Osteocyte (in vitro differentiated cells): ENCODE results near the gene PCSK6. TPM values are rescaled to one million over a fixed set of nuclear protein-coding genes. Genes with fewer than 3 reads are reported as not detected.
"Not testable (repeated sequence)": the region's sequence is repeated elsewhere in the genome, so short reads cannot be mapped to it uniquely, and the experiment has no call there.

Source experiments
- DNase-seq: peaks from one replicate; pipeline ENCODE4 v3.0.0; 2021; ENCODE audit warnings: mixed read lengths; ENCODE audit not compliant: unreplicated experiment; ENCODE audit errors: extremely low spot score
- H3K27ac Mint-ChIP-seq: one replicate; pipeline ENCODE4 v1.8.0; 2021; ENCODE audit warnings: mild to moderate bottlenecking, mixed read lengths; ENCODE audit not compliant: unreplicated experiment
- H3K27me3 Mint-ChIP-seq: one replicate; pipeline ENCODE4 v1.8.0; 2021; ENCODE audit warnings: mixed read lengths; ENCODE audit not compliant: unreplicated experiment
- H3K36me3 Mint-ChIP-seq: one replicate; pipeline ENCODE4 v1.8.0; 2021; ENCODE audit warnings: mixed read lengths; ENCODE audit not compliant: unreplicated experiment
- H3K4me1 Mint-ChIP-seq: one replicate; pipeline ENCODE4 v1.8.0; 2021; ENCODE audit warnings: mixed read lengths; ENCODE audit not compliant: unreplicated experiment
- H3K4me3 Mint-ChIP-seq: one replicate; pipeline ENCODE4 v1.8.0; 2021; ENCODE audit warnings: mild to moderate bottlenecking, moderate library complexity, mixed read lengths; ENCODE audit not compliant: unreplicated experiment
- H3K9me3 Mint-ChIP-seq: one replicate; pipeline ENCODE4 v1.8.0; 2021; ENCODE audit warnings: mixed read lengths; ENCODE audit not compliant: unreplicated experiment
- total RNA-seq: library from RNA; stranded (reverse); gene quantifications from 2 replicates; pipeline ENCODE4 v1.2.1, GENCODE V29; 2021
- TF ChIP-seq, protein P1 (sequence below): fragments of 200-600 bp; sonication (generic); IDR thresholded peaks from 2 replicates; pipeline ENCODE4 v1.5.0; 2021; ENCODE audit warnings: antibody characterized with exemption, mild to moderate bottlenecking, moderate library complexity

The PCSK6 gene
- total RNA-seq, 1 donor from 2014 or later: 0.43 TPM

DNA sequence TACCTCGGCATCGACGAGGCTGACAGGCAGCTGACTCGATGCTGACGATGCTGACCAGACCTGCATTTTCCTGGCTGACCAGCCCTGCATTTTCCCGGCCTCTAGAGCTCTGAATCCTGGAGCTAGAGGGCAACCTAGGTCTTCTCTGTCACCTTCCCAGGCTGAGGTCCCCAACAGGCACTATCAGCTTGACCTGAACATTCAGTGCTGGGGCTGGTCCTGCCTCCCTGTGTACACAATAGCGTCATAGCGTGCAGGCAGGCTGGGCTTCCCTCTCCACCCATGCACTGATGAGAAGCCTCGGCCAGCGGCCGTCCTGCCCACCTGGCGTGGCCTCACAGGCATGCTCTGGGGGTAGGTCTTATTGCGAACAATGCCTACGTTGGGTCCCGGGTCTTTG lies 132.2 kb downstream of the PCSK6 start:
- H3K27me3 Mint-ChIP-seq: peaks cover 5% of the 10 kb centered on the region
- no peaks in the 10 kb centered on the region for H3K4me1 Mint-ChIP-seq
- no peaks in the 10 kb centered on the region for H3K36me3 Mint-ChIP-seq
- DNase-seq: no peak
- no peak overlapping the region for H3K4me3 Mint-ChIP-seq
- no peak overlapping the region for H3K27ac Mint-ChIP-seq
- TF ChIP-seq, protein P1, sequence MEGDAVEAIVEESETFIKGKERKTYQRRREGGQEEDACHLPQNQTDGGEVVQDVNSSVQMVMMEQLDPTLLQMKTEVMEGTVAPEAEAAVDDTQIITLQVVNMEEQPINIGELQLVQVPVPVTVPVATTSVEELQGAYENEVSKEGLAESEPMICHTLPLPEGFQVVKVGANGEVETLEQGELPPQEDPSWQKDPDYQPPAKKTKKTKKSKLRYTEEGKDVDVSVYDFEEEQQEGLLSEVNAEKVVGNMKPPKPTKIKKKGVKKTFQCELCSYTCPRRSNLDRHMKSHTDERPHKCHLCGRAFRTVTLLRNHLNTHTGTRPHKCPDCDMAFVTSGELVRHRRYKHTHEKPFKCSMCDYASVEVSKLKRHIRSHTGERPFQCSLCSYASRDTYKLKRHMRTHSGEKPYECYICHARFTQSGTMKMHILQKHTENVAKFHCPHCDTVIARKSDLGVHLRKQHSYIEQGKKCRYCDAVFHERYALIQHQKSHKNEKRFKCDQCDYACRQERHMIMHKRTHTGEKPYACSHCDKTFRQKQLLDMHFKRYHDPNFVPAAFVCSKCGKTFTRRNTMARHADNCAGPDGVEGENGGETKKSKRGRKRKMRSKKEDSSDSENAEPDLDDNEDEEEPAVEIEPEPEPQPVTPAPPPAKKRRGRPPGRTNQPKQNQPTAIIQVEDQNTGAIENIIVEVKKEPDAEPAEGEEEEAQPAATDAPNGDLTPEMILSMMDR: no peak
- no peaks in the 10 kb centered on the region for H3K9me3 Mint-ChIP-seq

DNA sequence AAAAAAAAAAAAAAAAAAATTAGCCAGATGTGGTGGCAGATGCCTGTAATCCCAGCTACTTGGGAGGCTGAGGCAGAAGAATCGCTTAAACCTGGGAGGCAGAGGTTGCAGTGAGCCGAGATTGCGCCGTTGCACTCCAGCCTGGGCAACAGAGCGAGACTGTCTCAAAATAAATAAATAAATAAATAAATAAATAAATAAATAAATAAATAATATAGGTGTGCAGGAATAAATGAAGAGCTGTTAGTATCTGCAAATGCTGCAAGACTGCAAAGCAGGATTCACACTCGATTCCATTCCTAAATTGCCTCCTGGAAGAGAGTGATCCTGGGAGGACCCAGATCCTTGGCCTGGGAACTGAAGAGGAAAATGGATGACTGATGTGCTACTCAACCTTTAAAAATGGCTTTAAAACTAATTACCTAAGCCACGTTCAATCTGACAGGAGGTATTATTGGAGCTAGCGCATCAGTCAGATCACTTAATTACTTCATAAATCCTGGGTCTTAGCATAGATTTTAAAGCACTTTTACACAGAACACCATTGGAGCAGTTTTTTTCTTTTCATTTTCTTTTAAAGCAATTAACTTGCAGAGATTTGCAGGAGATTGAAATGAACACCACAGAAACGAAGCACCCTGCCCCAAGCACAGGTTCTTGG lies 132.9 kb downstream of the PCSK6 start:
- H3K27me3 Mint-ChIP-seq, H3K4me3 Mint-ChIP-seq, H3K36me3 Mint-ChIP-seq, H3K4me1 Mint-ChIP-seq, H3K27ac Mint-ChIP-seq, DNase-seq, H3K9me3 Mint-ChIP-seq: not testable (repeated sequence)

DNA sequence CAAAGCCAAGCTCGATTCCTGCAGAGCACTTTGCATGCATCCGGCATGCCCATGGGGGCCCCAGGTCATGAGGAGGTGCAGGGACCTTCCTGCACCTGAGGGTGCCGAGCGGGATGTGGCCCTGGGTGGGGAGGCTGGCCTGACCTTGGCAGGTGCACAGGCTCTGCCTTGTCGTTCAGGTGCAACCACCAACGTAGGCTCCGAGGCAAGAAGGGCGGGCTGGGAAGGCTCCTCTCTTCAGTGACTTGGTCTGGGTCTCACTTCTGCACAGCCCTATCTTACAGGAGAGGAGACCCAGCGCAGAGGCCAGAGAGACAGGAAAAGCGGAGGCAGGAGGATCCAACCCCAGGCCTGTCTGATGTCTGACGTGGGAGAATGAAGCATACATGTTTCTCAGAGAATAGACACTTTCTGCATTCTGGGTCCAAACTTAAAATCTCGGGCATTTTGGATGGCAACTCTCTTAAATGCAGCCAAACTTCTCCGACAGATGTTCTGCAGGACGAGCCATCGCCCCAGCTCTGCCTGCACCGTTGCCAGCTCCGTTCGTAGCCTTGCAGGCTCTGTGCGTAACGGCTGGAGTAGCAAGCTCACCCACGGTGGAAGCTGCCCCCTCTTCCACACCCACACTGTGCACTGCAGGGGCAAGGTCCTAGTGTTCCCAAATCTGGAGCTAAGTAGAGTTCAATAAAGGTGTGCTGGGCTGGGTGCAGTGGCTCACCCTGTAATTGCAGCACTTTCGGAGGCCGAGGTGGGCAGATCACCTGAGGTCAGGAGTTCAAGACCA lies 133.6 kb downstream of the PCSK6 start:
- Mint-ChIP-seq H3K4me1 (no peaks in the 10 kb centered on the region), H3K27ac (no peak overlapping the region), H3K9me3 (no peaks in the 10 kb centered on the region), H3K4me3 (no peak overlapping the region), H3K27me3 (peaks cover 7% of the 10 kb centered on the region), H3K36me3 (no peaks in the 10 kb centered on the region)
- DNase-seq: no peak
- TF ChIP-seq, protein P1: no peak

DNA sequence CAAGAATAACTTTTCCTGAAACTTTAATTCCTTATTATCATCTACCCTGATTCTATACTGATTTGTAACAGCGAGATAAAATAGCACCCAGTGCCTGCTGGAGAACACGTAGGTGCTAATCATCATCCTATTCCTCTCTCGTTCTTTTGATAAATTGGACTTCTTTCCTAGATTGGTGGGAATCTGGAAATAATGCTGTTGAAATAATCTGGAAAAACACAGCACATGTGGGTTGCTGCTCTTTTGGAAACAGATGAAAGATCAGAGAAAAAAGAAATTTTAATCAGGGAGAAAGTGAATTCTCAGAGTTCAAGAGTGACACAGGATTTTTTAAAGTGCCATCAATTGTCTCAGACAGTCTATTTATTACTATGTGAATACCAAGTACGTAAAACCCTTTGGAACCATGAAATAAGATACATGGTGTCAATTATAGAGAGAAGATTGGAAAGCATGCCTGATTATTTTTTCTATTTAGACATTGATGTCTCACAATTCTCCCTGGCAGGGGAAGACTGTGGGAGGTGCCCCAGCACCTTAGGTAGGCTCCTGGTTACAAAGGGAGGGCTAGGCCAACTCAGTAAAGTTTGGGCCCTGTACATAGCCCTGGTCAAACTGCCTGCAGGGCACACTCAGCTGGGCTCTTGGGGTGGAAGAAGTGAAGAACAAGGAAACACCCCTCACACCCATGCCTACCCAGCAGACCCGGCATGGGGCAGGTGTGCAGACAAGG lies 134.4 kb downstream of the PCSK6 start:
- Mint-ChIP-seq H3K4me3 (no peak overlapping the region), H3K27ac (no peak overlapping the region), H3K36me3 (no peaks in the 10 kb centered on the region), H3K4me1 (no peaks in the 10 kb centered on the region), H3K27me3 (peaks cover 7% of the 10 kb centered on the region), H3K9me3 (no peaks in the 10 kb centered on the region)
- no peak for DNase-seq
- TF ChIP-seq, protein P1: no peak

DNA sequence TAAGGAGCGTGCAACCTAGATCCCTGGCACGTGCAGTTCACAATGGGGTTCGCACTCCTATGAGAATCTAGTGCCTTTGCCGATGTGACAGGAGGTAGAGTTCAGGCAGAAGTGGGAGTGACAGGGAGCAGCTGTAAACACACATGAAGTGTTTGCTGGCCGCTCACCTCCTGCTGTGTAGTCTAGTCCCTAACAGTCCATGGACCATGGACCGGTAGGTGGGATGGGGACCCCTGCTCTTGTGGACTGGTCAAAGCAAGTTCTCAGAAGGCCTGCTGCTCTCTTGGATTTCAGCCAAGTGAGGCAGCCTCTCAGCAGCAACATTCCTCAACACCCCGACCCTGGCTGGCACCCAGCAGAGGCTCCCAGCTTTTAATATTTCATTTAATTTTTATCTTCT lies 136.3 kb downstream of the PCSK6 start:
- H3K27me3 Mint-ChIP-seq: peaks cover 15% of the 10 kb centered on the region
- TF ChIP-seq, protein P1: no peak
- DNase-seq: no peak
- H3K4me3 Mint-ChIP-seq: no peak overlapping the region
- no peaks in the 10 kb centered on the region for H3K36me3 Mint-ChIP-seq
- H3K4me1 Mint-ChIP-seq: peaks cover 4% of the 10 kb centered on the region
- no peak overlapping the region for H3K27ac Mint-ChIP-seq
- H3K9me3 Mint-ChIP-seq: no peaks in the 10 kb centered on the region
